Measurements from ENCODE around the gene SIM1.

- TF ChIP-seq, protein P1, sequence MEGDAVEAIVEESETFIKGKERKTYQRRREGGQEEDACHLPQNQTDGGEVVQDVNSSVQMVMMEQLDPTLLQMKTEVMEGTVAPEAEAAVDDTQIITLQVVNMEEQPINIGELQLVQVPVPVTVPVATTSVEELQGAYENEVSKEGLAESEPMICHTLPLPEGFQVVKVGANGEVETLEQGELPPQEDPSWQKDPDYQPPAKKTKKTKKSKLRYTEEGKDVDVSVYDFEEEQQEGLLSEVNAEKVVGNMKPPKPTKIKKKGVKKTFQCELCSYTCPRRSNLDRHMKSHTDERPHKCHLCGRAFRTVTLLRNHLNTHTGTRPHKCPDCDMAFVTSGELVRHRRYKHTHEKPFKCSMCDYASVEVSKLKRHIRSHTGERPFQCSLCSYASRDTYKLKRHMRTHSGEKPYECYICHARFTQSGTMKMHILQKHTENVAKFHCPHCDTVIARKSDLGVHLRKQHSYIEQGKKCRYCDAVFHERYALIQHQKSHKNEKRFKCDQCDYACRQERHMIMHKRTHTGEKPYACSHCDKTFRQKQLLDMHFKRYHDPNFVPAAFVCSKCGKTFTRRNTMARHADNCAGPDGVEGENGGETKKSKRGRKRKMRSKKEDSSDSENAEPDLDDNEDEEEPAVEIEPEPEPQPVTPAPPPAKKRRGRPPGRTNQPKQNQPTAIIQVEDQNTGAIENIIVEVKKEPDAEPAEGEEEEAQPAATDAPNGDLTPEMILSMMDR (IDR thresholded peaks at IDR 0.05; ENCODE audit: poor library complexity): no peak
- TF ChIP-seq EZH2 (IDR thresholded peaks at IDR 0.05; ENCODE audit: borderline replicate concordance) (no peak), EZH2phosphoT487 (IDR thresholded peaks at IDR 0.05; ENCODE audit: low read depth, severe bottlenecking, unreplicated experiment) (no peak)
These were observed 13.1 kb downstream of the SIM1 start for GRCh38 chr6:100451577-100451976.

Measured in hepatocyte (in vitro differentiated cells).